Tibial nerve (tissue), 3 donors: ENCODE data around the gene FAM180A.

Experiments
- POLR2A ChIP-seq, 2 donors: fragments of 450-650 bp; IDR thresholded peaks; one replicate each; pipeline ENCODE4 v1.6.1; 2017; ENCODE audit warnings: antibody characterized with exemption in 2 of 2, mild to moderate bottlenecking in 2 of 2, moderate library complexity in 2 of 2
- TF ChIP-seq, protein P1 (sequence below), 5 experiments: fragments of 200-600 bp in 3 of 5; fragments of 450-650 bp in 2 of 5; sonication (generic) in 3 of 5; IDR thresholded peaks; one replicate each; pipeline ENCODE4 v1.5.1; 2016 to 2019; ENCODE audit warnings: antibody characterized with exemption in 5 of 5, mild to moderate bottlenecking in 3 of 5, moderate library complexity in 2 of 5

DNA sequence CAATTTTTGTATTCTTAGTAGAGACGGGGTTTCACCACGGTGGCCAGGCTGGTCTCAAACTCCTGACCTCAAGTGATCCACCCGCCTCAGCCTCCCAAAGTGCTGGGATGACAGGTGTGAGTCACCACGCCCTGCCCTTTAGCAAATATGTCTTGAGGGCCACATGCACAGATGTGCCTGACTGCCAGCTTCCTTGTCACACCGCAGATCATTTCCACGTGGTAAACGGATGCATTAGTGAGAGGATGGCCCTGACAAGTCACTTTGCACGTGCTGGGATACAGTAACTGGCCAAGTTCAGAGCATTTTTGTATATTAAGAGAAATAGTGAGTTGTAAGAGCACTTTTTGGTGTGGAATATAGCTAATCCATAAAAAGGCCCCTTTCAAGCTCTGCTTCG is 44.3 kb upstream of the FAM180A start:
- TF ChIP-seq, protein P1, sequence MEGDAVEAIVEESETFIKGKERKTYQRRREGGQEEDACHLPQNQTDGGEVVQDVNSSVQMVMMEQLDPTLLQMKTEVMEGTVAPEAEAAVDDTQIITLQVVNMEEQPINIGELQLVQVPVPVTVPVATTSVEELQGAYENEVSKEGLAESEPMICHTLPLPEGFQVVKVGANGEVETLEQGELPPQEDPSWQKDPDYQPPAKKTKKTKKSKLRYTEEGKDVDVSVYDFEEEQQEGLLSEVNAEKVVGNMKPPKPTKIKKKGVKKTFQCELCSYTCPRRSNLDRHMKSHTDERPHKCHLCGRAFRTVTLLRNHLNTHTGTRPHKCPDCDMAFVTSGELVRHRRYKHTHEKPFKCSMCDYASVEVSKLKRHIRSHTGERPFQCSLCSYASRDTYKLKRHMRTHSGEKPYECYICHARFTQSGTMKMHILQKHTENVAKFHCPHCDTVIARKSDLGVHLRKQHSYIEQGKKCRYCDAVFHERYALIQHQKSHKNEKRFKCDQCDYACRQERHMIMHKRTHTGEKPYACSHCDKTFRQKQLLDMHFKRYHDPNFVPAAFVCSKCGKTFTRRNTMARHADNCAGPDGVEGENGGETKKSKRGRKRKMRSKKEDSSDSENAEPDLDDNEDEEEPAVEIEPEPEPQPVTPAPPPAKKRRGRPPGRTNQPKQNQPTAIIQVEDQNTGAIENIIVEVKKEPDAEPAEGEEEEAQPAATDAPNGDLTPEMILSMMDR (IDR thresholded peaks at IDR 0.05): no peak
- TF ChIP-seq POLR2A (IDR thresholded peaks at IDR 0.05): no peak
